SK-N-SH (cell line): ENCODE data around the gene RPL15. TPM values are rescaled to one million over a fixed set of nuclear protein-coding genes. Genes with fewer than 3 reads are reported as not detected.
A peak's percentile ranks its signal among the peaks of the same experiment; 100 is the strongest.

Source experiments
- CTCF ChIA-PET: fragments of 300-600, 350-600 bp; formaldehyde crosslinking; extraction: SDS; loops from one replicate; lab custom pipeline; 2021; lab: Yijun Ruan, JAX
- POLR2A ChIA-PET: fragments of 350-600 bp; sonication (Branson Sonifier 250); formaldehyde crosslinking; extraction: SDS; loops from one replicate; lab custom pipeline; 2020; ENCODE audit warnings: antibody characterized with exemption, inconsistent platforms; lab: Yijun Ruan, JAX
- DNase-seq: peaks from one replicate; pipeline ENCODE4 v3.0.0; 2012
- H2AFZ ChIP-seq: fragments of 200-600 bp; sonication (generic); 2 replicates; pipeline ENCODE4 v1.8.1; 2016; ENCODE audit warnings: antibody characterized with exemption, mild to moderate bottlenecking, low read depth
- H3F3A ChIP-seq: fragments of 200-600 bp; sonication (generic); replicated peaks from 2 replicates; pipeline ENCODE3; 2016; ENCODE audit warnings: antibody characterized with exemption, mild to moderate bottlenecking; ENCODE audit not compliant: insufficient read depth
- H3K27ac ChIP-seq, 2 experiments: fragments of 200-500 bp in 1 of 2; fragments of 200-600 bp in 1 of 2; sonication (Bioruptor generic) in 1 of 2; sonication (generic), shearing (Covaris generic) in 1 of 2; 2 replicates each; pipeline versions ENCODE4 v1.5.1 to v1.6.1; 2014 to 2016; ENCODE audit warnings: low read depth in 2 of 2, inconsistent platforms in 1 of 2, low read length in 1 of 2, mild to moderate bottlenecking in 1 of 2, mixed read lengths in 1 of 2
- H3K27me3 ChIP-seq: fragments of 200-600 bp; sonication (generic), shearing (Covaris generic); 2 replicates; pipeline ENCODE4 v1.6.1; 2016; ENCODE audit warnings: mixed run types; ENCODE audit not compliant: insufficient read depth
- H3K36me3 ChIP-seq, 2 experiments: fragments of 200-500 bp in 1 of 2; fragments of 200-600 bp in 1 of 2; sonication (Bioruptor generic) in 1 of 2; sonication (generic) in 1 of 2; replicated peaks in 1 of 2; 2 replicates each; pipeline versions ENCODE3 to v1.5.1; 2014 to 2016; ENCODE audit warnings: low read length in 1 of 2, mild to moderate bottlenecking in 1 of 2; ENCODE audit not compliant: insufficient read depth in 2 of 2, control insufficient read depth in 1 of 2
- H3K4me1 ChIP-seq, 2 experiments: fragments of 200-500 bp in 1 of 2; fragments of 200-600 bp in 1 of 2; sonication (Bioruptor generic) in 1 of 2; sonication (generic), shearing (Covaris generic) in 1 of 2; 2 replicates each; pipeline versions ENCODE4 v1.5.1 to v1.6.1; 2014 to 2016; ENCODE audit warnings: low read depth in 1 of 2, low read length in 1 of 2, mixed run types in 1 of 2; ENCODE audit not compliant: insufficient read depth in 2 of 2, control insufficient read depth in 1 of 2
- H3K4me2 ChIP-seq: fragments of 200-600 bp; sonication (generic), shearing (Covaris generic); 2 replicates; pipeline ENCODE4 v1.6.1; 2017; ENCODE audit warnings: mixed run types
- H3K4me3 ChIP-seq, 2 experiments: fragments of 200-500 bp in 1 of 2; fragments of 200-600 bp in 1 of 2; sonication (Bioruptor generic) in 1 of 2; sonication (generic), shearing (Covaris generic) in 1 of 2; 2 replicates each; pipeline versions ENCODE4 v1.5.1 to v1.8.1; 2014 to 2016; ENCODE audit warnings: low read depth in 2 of 2, inconsistent platforms in 1 of 2, low read length in 1 of 2, mild to moderate bottlenecking in 1 of 2, mixed read lengths in 1 of 2, moderate library complexity in 1 of 2
- H3K79me2 ChIP-seq: fragments of 200-600 bp; sonication (generic); 2 replicates; pipeline ENCODE4 v1.8.1; 2017; ENCODE audit warnings: mild to moderate bottlenecking; ENCODE audit not compliant: insufficient read depth
- H3K9ac ChIP-seq: fragments of 200-600 bp; sonication (generic); 2 replicates; pipeline ENCODE4 v1.6.1; 2017; ENCODE audit warnings: mixed run types
- H3K9me2 ChIP-seq: fragments of 200-600 bp; sonication (generic); 2 replicates; pipeline ENCODE4 v1.6.1; 2017; ENCODE audit warnings: mixed run types
- H3K9me3 ChIP-seq: fragments of 200-600 bp; sonication (generic); 2 replicates; pipeline ENCODE4 v1.6.1; 2017; ENCODE audit warnings: mixed run types, mild to moderate bottlenecking, moderate library complexity
- H4K20me1 ChIP-seq: fragments of 200-600 bp; sonication (generic); 2 replicates; pipeline ENCODE4 v1.6.1; 2017; ENCODE audit warnings: mild to moderate bottlenecking, mixed run types; ENCODE audit not compliant: insufficient read depth
- CHD2 ChIP-seq: fragments of 150-350 bp; IDR thresholded peaks from 2 replicates; pipeline ENCODE4 v1.6.1; 2018; ENCODE audit warnings: low read length; ENCODE audit not compliant: partially characterized antibody
- CTCF ChIP-seq: fragments of 200-600 bp; sonication (generic); IDR thresholded peaks from 2 replicates; pipeline ENCODE4 v1.6.1; 2017; ENCODE audit warnings: antibody characterized with exemption, mild to moderate bottlenecking, moderate library complexity
- EP300 ChIP-seq, 2 experiments: IDR thresholded peaks; 2 replicates each; pipeline versions ENCODE4 v1.4.0 to v1.6.1; 2012; ENCODE audit warnings: borderline replicate concordance in 1 of 2, low read depth in 1 of 2, low read length in 1 of 2
- FOXJ3 ChIP-seq: sonication (generic); formaldehyde crosslinking; IDR thresholded peaks from 2 replicates; pipeline ENCODE4 v1.5.1; 2020; ENCODE audit warnings: mild to moderate bottlenecking, missing genetic modification reagents
- MAX ChIP-seq: IDR thresholded peaks from 2 replicates; pipeline ENCODE4 v1.4.0; 2012; ENCODE audit warnings: low read depth
- MXI1 ChIP-seq: IDR thresholded peaks from 2 replicates; pipeline ENCODE4 v1.6.1; 2012; ENCODE audit warnings: mild to moderate bottlenecking, low read depth, low read length, improper control_type of control experiment
- NFIC ChIP-seq: IDR thresholded peaks from 2 replicates; pipeline ENCODE4 v1.4.0; 2012; ENCODE audit warnings: borderline replicate concordance
- RAD21 ChIP-seq: IDR thresholded peaks from 2 replicates; pipeline ENCODE4 v1.6.1; 2012; ENCODE audit warnings: mild to moderate bottlenecking, low read length
- RCOR1 ChIP-seq: fragments of 150-350 bp; IDR thresholded peaks from 2 replicates; pipeline ENCODE4 v1.6.1; 2017; ENCODE audit warnings: antibody characterized with exemption, low read length
- SIN3A ChIP-seq: IDR thresholded peaks from 2 replicates; pipeline ENCODE4 v1.6.1; 2012; ENCODE audit warnings: low read depth, mild to moderate bottlenecking, low read length, moderate library complexity, borderline replicate concordance
- SMC3 ChIP-seq: IDR thresholded peaks from 2 replicates; pipeline ENCODE4 v1.6.1; 2012; ENCODE audit warnings: low read depth, low read length, improper control_type of control experiment
- TAF1 ChIP-seq: IDR thresholded peaks from 2 replicates; pipeline ENCODE4 v1.6.1; 2012; ENCODE audit warnings: low read depth, mild to moderate bottlenecking, low read length, moderate library complexity, borderline replicate concordance
- USF2 ChIP-seq: fragments of 150-350 bp; IDR thresholded peaks from 2 replicates; pipeline ENCODE4 v1.6.1; 2017; ENCODE audit warnings: antibody characterized with exemption, low read length, low read depth, borderline replicate concordance
- YY1 ChIP-seq: IDR thresholded peaks from 2 replicates; pipeline ENCODE4 v1.4.0; 2012; ENCODE audit warnings: low read depth, mild to moderate bottlenecking
- WGBS: methylation state at CpG from one replicate; pipeline ENCODE4 v1.1.6; 2017; ENCODE audit warnings: low lambda C conversion rate; 5-methylcytosine and 5-hydroxymethylcytosine counted together
- polyA plus RNA-seq, 3 experiments: library from polyadenylated mRNA; depleted of rRNA; stranded (reverse); fragments of >200 nt; gene quantifications; 2 replicates each; pipeline ENCODE4 v1.2.3, GENCODE V29; 2012

RPL15 gene
- polyA plus RNA-seq, 1 of the 3 experiments (the other 2 are of a cell fraction) = 5,582 TPM

GRCh38 chr3:23867400-23867799 is 49.5 kb upstream of the RPL15 start:
- Histone ChIP-seq H3F3A (no peaks in the 10 kb centered on the region), H3K9me2 (no peaks in the 10 kb centered on the region), H4K20me1 (peaks cover 50% of the 10 kb centered on the region), H3K4me2 (no peak overlapping the region), H3K36me3 (peaks cover 0 to 2% of the 10 kb centered on the region in 2 experiments), H3K9ac (no peak overlapping the region), H3K27ac (no peak overlapping the region), H3K9me3 (no peaks in the 10 kb centered on the region), H3K4me1 (peaks cover 6 to 14% of the 10 kb centered on the region in 2 experiments; a peak in 2 of 4 replicates), H3K27me3 (no peaks in the 10 kb centered on the region), H3K4me3 (no peak overlapping the region), H3K79me2 (peaks cover 23% of the 10 kb centered on the region), H2AFZ (no peak overlapping the region)
- DNase-seq = no peak
- WGBS = 74% methylated on average over 1 of the region's 1 CpG
- ChIA-PET POLR2A (no interaction called here), CTCF (interaction anchor here (0.8 kb wide), 1 partner anchor 10 kb away, joined by 3 read pairs; no protein-coding TSS in a partner anchor)
- no peak for TF ChIP-seq MAX
- no peak for TF ChIP-seq USF2
- no peak for TF ChIP-seq SMC3
- TF ChIP-seq FOXJ3 (CRISPR knock-in tag) = no peak
- TF ChIP-seq CTCF = 0 out of 2 replicates have a peak, but pooled peaks have one; percentile 23
- TF ChIP-seq SIN3A = no peak
- no peak for TF ChIP-seq EP300 (IDR thresholded peaks at IDR 0.05; ENCODE audit: borderline replicate concordance in 1 of 2, low read depth in 1 of 2, low read length in 1 of 2)
- peak; percentile 52 for TF ChIP-seq RAD21
- no peak for TF ChIP-seq NFIC
- TF ChIP-seq TAF1 = no peak

GRCh38 chr3:23867838-23868237 is 49.1 kb upstream of the RPL15 start:
- Histone ChIP-seq H3K9me3 (no peaks in the 10 kb centered on the region), H3K9ac (no peak overlapping the region), H3K27me3 (no peaks in the 10 kb centered on the region), H3K4me2 (no peak overlapping the region), H3K36me3 (peaks cover 0 to 2% of the 10 kb centered on the region in 2 experiments), H3K9me2 (no peaks in the 10 kb centered on the region), H3K4me1 (peaks cover 6 to 14% of the 10 kb centered on the region in 2 experiments; a peak in 2 of 4 replicates), H3F3A (no peaks in the 10 kb centered on the region), H3K79me2 (peaks cover 20% of the 10 kb centered on the region), H2AFZ (no peak overlapping the region), H3K4me3 (no peak overlapping the region), H3K27ac (no peak overlapping the region), H4K20me1 (peaks cover 47% of the 10 kb centered on the region)
- DNase-seq = no peak
- ChIA-PET CTCF (no interaction called here), POLR2A (no interaction called here)
- TF ChIP-seq MXI1 (no peak), RAD21 (no peak), MAX (no peak), RCOR1 (no peak), YY1 (no peak), CHD2 (no peak)
- 100% methylated on average over 1 of the region's 1 CpG for WGBS
